Epithelial cell of proximal tubule (primary cell): ENCODE data around the gene GATAD1. TPM values are rescaled to one million over a fixed set of nuclear protein-coding genes. Genes with fewer than 3 reads are reported as not detected.
"Not testable (repeated sequence)": the region's sequence is repeated elsewhere in the genome, so short reads cannot be mapped to it uniquely, and the experiment has no call there.

Source experiments
- DNase-seq: peaks from one replicate; pipeline ENCODE4 v3.0.0-alpha.2; 2011; ENCODE audit warnings: low read depth
- H3K4me3 ChIP-seq: 2 replicates; pipeline ENCODE4 v1.5.1; 2011; ENCODE audit warnings: low read depth, mild to moderate bottlenecking, low read length
- total RNA-seq: library from RNA; depleted of rRNA; stranded (reverse); fragments of >200 nt; gene quantifications from 2 replicates; pipeline ENCODE4 v1.2.3, GENCODE V29; 2015
- TF ChIP-seq, protein P1 (sequence below): conservative IDR thresholded peaks from 2 replicates; pipeline ENCODE4 v1.5.1; 2012; ENCODE audit warnings: low read depth, mild to moderate bottlenecking, low read length

GATAD1 gene
- total RNA-seq, 1 donor from 2014 or later: 23.2 TPM

DNA sequence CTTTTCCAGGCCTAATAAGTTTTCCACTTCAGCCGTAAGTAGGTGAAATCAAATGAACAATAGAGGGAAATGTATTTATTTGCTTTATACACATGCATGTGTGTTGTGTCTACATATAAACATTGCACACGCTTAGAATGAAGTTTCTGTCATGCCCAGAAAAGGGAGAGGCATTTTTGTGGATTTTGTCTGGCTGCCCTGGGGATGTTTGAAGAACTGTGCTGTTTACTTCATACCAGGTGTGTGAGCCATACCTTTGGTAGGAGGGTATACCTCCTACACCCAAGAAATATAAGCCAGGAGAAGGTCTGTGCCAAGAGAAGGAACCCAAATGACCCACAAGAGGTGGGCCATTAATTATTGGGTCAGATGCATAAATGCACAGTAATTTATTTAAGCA is 12.8 kb downstream of the GATAD1 start:
- DNase-seq: no peak
- TF ChIP-seq, protein P1, sequence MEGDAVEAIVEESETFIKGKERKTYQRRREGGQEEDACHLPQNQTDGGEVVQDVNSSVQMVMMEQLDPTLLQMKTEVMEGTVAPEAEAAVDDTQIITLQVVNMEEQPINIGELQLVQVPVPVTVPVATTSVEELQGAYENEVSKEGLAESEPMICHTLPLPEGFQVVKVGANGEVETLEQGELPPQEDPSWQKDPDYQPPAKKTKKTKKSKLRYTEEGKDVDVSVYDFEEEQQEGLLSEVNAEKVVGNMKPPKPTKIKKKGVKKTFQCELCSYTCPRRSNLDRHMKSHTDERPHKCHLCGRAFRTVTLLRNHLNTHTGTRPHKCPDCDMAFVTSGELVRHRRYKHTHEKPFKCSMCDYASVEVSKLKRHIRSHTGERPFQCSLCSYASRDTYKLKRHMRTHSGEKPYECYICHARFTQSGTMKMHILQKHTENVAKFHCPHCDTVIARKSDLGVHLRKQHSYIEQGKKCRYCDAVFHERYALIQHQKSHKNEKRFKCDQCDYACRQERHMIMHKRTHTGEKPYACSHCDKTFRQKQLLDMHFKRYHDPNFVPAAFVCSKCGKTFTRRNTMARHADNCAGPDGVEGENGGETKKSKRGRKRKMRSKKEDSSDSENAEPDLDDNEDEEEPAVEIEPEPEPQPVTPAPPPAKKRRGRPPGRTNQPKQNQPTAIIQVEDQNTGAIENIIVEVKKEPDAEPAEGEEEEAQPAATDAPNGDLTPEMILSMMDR: no peak
- H3K4me3 ChIP-seq: no peak overlapping the region

DNA sequence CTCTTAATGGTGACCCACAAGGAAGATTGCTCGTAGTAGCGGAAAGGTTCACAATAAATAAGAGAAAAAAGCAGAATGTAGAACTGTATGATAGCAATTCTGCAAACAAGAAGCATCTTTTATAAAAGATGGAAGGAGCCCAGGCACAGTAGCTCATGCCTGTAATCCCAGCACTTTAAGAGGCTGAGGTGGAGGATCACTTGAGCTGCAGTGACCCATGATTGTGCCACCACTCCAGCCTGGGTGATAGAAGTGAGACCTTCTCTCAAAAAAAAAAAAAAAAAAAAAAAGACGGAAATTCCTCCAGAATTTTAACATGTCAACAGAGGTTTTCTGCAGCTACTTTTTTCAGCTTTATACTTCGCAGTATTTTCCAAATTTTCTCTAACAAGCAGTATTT is 13.2 kb downstream of the GATAD1 start:
- TF ChIP-seq, protein P1: no peak
- no peak for DNase-seq
- no peak overlapping the region for H3K4me3 ChIP-seq

DNA sequence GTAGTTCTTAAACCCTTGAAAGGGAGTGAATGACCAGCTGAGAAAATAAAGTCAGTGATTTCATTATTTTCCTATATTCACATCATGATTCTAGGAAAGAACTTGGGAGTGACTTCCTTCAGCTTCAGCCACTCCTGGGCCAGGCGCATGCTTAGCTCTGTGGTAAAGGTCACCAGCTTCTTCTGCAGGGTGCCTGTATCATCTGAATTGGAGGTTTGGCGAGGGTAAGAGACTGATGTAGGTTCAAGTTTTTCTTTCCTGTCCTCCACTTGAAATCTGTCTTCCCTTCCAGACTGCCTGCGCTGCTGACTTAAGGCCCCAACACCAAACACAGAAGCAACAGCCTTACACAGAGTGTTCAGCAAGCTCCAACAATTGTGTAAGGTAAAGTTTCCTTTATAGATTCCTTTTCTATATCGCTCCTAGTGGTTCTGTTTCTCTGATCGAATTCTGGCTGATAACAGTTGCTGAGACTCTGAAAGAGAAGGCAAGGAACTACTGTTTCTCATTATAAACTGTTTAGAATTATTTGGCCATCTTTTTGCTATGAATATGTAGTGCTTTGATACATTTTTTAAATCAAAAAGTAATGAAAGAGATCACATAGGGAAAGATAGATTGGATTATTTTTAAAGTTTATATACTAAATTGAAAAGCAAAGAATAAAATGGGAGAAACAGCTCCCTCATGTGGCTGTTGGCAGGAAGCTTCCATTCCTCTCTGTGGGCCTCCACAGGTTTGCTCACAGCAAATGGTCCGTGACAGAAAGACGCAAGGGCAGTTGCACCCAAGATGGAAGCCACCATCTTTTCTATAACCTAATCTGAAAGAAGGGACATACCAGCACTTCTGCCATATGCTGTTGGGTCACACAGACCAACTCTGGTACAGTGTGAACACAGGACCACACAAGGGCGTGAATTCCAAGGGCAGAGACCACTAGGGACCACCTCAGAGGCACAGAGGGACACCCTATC is 14.0 kb downstream of the GATAD1 start:
- TF ChIP-seq, protein P1: peak; percentile 86
- DNase-seq: peak; percentile 7

DNA sequence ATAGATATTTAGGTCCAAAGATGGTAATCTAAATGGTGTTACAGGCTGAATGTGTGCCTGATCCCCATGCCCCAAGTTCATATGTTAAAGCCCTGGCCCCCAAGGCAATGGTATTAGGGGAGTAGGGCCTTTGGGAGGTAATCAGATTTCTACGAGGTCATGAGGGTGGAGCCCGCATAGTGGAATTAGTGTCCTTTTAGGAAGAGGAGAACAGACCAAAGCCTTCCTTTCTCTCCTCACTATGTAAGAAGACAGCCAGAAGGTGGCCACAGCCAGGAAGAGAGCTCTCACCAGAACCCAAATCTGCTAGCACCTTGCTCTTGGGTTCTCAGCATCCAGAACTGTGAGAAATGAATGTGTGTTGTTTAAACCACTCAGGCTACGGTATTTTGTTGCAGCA is 15.3 kb downstream of the GATAD1 start:
- DNase-seq: no peak
- no peak overlapping the region for H3K4me3 ChIP-seq
- TF ChIP-seq, protein P1: no peak

More for the DNA sequence above, 14.0 kb downstream of the GATAD1 start:
- no peak overlapping the region for H3K4me3 ChIP-seq

DNA sequence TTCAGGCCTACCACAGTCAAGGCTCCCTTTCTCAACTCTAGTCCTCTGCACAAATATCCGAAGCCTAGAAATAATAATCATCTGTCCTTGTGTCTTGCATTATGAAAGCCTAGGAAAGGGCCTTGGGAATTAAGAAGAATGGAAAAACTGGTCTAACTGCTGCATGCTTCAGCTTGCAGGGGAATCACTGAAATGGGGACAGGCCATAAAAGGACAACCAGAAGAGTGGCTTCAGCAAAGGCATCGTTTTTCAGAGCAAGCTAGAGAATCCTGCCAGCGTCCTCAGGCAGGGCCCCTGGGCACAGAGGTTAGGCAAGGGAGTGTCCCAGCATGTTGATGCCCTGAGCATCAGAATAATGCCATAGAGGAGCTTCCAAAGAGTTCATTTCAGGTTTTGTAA is 17.2 kb downstream of the GATAD1 start:
- DNase-seq: no peak
- TF ChIP-seq, protein P1: no peak
- H3K4me3 ChIP-seq: no peak overlapping the region

DNA sequence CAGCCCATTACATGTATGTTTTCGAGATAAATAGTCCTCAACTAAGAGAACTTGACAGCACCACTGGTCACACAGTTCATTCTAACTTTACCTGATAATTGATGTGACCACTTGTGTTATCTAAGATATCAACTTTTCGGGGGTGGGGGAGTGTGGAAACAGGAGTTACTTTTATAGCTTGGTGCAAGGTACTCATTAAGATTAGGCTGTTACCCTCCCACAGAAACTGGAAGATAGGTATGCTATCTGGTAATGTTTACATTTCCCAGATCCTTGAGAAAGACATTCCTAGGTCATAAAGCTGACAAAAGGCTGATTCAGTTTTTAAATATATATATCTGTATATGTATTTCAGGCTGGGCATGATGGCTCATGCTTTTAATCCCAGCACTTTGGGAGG is 19.4 kb downstream of the GATAD1 start:
- no peak for DNase-seq
- no peak overlapping the region for H3K4me3 ChIP-seq
- TF ChIP-seq, protein P1: no peak

DNA sequence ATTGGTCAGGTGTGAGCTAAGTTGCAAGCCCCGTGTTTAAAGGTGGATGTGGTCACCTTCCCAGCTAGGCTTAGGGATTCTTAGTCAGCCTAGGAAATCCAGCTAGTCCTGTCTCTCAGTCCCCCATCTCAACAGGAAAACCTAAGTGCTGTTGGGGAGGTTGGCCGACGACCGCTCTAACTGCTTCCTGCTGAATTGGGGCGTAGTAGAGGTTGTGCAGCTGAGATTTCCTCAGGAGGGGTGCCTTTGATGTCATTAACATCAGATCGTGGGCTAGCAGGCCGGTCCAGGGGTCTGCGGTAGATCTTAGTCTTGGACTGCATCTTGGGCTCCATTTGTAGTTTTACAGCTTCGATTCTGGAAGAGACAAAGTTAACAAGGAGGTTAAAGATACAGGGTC is 21.3 kb downstream of the GATAD1 start:
- not testable (repeated sequence) for DNase-seq, H3K4me3 ChIP-seq

DNA sequence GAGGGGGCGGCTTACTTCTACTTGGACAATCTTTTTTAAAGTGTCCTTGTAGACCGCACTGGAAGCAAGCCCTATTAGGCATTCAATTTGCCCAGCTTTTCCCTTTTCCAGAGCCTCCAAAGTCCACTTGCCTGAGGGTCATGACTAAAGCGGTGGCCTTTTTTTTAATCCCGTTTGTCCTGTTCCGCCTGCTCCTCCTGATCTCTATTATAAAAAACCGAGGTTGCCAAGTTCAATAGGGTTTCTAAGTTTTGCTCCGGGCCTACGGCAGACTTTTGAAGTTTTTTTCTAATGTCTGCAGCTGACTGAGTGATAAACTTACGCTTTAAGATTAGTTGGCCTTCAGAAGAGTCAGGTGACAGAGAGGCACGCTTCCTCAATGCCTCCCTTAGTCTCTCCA is 26.7 kb downstream of the GATAD1 start:
- not testable (repeated sequence) for H3K4me3 ChIP-seq, DNase-seq

DNA sequence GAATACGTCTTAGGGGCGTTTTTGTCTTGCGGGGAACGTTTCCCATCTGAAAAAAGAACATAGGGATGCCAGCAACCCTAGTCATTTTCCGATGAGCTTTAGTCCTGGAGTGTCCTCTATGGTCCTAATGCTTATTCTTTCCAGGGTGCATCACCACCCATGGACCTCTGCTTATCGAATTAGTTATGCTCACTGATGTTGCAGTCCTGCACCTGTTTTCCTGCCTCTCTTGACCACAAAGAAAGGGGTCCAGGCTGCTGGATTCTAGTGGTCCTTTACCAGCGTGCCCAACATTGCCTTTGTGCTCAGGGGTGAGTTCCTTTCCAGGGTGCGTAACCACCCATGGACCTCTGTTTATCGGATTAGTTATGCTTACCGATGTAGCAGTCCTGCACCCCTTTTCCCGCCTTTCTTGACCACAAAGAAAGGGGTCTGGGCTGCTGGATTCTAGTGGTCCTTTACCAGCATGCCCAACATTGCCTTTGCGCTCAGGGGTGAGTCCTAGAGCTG is 28.0 kb downstream of the GATAD1 start:
- not testable (repeated sequence) for H3K4me3 ChIP-seq, DNase-seq

DNA sequence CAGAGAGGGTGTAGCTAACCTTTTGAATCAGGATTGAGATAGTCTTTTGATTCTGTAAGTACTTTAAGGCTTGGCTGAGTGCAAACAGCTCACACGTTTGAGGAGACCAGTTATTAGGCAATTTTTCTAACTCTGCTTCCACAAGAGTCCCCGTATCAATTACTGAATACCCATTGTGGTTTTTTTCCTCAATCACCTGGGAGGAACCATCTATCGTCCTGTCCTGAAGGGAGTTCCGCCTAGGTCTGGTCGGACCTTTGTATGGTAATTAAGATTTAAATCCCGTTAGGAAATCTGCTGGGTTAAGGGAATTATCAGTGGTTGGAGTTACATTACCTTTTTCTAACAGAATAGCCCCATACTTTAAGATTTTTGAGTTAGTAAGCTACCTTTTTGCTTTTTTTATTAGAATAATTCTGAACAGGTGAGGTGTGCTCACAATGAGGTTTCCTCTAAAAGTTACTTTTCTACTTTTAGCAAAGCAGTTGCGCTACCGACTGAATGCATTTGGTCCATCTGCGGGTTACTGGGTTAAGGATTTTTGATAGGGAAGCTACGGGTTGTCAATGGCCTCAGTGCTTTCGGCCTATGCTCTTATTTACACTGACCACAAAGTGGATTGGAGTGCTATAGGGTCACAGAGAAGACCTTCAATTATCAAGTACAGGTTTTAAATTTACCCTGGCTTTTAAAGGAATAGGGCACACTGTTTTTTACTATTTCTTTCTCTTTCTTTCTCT is 28.7 kb downstream of the GATAD1 start:
- DNase-seq, H3K4me3 ChIP-seq: not testable (repeated sequence)

DNA sequence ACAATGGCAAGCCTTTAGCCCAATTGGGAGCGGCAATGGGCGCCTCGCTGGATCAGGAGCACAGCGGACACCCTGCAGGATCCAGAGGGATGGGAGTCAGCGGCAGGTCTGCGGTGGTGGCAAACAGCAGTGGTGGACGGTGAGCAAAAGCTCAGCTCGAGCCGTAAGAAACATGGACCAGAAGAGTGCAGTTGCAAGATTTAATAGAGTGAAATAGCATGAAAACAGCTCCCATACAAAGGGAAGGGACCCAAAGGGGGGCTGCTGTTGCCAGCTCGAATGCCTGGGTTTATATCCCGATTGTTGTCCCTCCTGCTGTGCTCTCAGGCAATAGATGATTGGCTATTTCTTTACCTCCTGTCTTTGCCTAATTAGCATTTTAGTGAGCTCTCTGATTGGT is 30.4 kb downstream of the GATAD1 start, which contains the start of gene ERVW-1:
TSS of gene ERVW-1 (minus strand) at position 266 of the 400 bp plus-strand sequence. CDS start 7,565 bp downstream, outside the sequence.
- DNase-seq, H3K4me3 ChIP-seq: not testable (repeated sequence)
